ENCODE measurements around the gene FTCDNL1.

The FTCDNL1 gene

GRCh38 chr2:199710551-199710950 is 140.4 kb downstream of the FTCDNL1 start:
- no peak overlapping the region for H3K4me3 ChIP-seq (ENCODE audit: low read depth, low read length)
- no peak for TF ChIP-seq CTCF (IDR thresholded peaks at IDR 0.05; ENCODE audit: low read depth, low read length)
